NCI-H510A (cell line): ENCODE data around the gene SLC1A7.

Experiments
- DNase-seq: peaks from one replicate; lab custom pipeline; 2025; lab: John Stamatoyannopoulos, UW

The SLC1A7 gene

GRCh38 chr1:53116307-53116810 lies 26.1 kb downstream of the SLC1A7 start:
- no peak for DNase-seq

DNA sequence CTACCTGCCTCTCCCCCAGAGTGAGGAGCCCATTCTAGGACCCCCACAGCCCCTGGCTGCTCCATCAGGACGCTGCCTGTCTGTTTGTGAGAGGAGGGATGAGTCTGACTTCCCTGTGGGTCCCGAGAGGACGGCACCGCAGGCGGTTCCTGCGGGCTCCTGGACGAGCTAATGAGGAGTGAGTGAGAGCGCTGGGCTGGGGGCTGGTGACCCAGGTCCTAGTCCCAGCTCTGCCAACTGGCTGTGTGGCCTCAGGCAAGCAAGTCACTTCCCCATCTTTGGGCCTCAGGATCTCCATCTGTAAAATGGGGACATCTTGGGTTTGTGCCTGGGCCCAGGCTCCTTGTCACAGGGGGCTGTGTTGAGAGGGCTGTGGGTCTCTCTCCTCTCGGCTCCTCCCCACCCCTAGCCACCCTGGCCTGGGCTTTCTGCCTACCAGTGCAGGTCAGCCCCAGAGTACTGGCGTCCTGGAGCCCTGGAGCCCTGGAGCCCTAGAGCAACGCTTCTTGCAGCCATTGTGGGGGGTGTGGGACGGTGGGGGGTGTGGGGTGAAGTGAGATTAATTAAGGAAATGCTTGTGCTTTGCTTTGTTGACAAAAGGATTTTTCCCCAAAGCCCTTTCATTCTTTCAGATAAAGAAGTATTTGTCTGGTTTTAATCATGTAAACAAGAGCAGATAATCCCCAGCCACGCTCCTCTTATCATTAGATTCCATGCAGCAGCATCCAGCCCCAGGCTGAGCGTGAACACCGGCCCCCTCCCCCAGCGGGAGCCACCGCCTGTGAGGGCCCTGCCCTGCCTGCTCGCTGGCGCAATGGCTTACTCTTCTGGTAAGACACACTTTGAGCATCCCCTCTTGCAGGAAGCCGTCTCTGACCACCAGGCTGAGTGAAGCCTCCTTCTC lies 26.8 kb downstream of the SLC1A7 start:
- no peak for DNase-seq

DNA sequence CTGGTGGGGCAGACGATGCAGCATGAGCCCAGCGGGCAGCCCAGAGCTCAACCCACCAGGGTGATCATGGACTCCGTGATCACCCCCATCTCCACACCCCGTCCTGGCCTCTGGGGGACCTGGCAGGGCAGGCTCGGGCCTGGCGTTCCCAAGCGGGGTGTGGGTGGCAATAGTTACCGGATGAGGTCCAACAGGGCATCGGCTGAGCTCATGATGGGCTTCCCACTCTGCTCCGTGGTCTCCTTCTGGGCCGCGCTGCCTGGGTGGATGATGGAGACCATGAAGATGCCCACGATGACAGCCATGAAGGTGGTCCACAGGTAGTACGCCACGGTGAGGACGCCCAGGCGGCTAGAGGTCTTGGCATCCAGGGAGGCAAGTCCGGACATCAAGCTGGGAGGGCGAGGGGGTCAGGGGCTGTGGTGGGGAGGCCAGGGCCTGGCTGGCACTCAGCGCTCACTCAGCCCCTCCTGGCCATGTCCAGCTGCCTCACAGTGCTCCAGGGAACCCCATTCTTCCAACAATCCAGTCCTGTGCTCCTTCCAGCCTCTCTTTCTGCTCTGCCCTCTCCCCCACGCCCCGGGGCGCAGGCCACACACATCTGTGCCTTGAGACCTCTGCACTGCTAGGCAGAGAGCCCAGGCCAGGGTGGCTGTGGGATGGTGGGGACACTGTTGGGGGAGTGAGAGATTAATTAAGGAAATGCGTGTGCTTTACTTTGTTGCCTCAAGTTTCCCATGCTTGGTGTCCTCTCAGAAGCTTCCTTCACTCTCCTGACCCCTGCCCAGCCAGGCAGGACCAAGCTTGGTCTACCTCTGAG lies 27.6 kb downstream of the SLC1A7 start:
- no peak for DNase-seq

DNA sequence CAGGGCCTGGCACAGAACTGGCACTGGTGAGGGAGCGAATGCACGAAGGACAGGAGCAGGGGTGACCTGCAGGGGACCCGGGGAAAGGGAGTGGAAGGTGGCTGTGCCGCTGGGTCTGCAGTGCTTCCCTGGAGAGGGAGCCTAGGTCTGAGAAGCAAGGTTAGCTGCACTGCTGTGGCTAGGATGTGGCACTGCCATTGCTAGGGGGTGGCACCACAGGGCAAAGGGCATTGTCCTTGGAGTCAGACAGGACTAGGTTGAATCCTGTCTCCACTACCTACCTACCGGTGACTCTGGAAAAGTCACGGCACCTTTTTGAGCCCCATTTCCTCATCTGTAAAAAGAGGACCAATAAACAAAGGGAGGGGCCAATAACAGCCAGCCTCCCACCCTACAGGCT lies 28.3 kb downstream of the SLC1A7 start:
- no peak for DNase-seq

DNA sequence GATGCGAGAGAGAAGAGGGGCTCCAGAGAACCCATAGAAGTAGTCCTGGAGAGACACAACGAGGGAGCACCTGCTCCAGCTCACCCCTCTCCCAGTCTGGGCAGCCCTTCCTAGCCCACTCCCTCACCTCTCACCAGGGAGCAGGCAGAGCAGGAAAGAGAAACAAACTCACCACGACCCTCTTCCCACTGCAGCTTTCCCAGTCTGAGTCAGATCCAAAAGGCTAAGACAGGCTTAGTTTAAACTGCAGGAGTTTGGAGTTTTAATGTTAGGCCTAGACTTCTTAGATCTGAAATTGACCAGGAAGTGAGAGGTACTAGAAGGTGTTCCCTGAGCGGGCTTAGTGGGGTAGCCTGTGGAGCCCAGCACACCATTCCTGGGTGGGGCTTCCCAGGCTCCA lies 29.6 kb downstream of the SLC1A7 start:
- no peak for DNase-seq

GRCh38 chr1:53112271-53112774 lies 30.1 kb downstream of the SLC1A7 start:
- no peak for DNase-seq

DNA sequence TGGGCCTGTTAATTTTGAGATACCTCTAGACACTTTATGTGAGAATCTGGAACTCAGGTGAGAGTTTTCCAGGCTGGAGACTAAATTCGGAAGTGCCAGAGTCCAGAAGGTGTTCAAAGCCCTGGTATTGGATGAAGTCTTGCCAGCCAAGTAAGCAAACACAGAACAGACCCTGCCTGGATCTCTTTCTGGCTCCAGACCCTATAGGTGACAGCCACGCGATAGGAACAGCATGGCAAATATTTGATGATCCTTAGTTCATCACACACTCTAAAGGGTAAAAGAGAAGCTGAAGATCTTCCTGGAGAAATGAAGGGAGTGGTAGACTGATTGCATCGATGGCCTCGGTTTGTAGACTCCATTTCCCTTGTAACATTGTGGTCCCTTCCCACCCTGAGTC lies 30.7 kb downstream of the SLC1A7 start:
- DNase-seq = no peak

- DNase-seq = no peak
Measured at GRCh38 chr1:53111073-53111556, 31.3 kb downstream of the SLC1A7 start.

DNA sequence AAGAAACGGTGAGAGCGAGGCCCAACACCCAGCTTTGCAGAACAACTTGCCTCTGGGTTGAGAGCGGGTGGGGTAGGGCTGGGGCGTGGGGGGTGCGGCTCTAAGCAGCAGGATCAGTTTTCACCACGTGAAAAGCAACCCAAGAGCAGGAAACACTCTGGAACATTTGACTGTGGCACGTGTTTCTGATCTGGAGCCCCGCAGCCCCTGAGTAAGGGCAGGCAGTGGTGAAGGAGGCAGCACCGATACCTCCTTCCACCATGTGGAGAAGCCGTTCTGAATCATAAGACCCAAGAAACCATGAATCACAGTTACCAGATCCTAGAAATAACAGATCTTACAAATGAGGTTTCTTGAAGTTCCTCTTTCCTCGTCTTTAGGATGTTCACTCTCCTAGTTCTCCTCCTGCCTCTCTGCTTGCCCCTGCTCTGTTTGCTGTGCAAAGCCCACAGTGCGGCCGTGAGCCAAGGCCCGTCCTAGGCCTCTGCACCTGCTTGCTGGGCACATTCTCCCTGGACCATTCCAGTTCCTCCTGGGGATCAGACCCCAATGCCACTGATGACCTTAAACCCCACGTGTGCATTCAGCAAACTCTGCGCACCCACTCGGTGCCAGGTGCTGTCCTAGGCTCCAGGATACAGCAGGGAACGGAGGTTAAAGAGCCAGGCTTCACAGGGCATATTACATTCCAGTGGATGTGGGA lies 31.9 kb downstream of the SLC1A7 start:
- DNase-seq = no peak

DNA sequence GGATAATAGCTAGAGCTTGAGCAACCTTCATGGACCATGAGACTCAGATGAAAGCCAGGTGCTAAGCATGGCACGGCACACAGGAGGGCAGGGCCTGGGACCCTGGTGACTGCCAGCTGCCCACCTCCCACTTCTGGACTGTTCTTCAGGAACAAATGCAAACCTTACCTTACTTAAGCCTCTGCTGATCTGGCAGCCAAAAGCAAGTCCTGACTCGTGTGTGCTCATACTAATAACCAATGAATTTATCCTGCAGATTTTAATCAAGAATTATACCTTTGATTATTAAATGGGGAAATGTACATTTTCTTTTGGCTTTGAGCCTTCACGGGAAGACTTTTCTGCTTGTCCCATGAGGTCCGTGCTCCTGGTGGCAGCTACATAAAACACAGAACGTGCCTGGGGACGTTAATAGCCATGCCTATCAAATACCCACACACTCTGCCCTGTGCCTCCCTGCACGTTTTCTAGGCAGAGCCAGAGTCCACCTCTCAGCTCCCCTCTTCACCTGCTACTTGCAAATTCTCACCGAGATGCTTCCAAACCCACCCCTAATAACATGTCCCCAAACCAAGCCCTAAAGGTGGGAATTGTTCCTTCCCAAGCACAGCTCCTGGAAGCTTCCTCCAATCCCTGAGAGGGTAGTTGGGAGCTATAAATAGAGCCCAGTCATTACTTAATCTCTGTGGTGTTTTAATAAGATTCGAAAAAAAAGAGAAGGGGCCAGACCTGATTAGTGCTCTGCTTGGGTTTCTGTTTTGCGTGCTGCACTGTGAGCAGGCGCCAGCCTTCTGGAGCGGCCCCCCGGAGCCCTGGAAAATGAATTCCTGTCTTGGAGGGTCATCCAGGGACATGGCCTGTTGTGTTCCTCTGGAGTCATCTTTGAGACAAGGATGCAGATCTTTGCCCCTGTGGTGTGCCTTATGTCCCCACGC lies 33.5 kb downstream of the SLC1A7 start:
- DNase-seq = no peak

- no peak for DNase-seq
Measured at GRCh38 chr1:53107570-53108322, 34.7 kb downstream of the SLC1A7 start.

DNA sequence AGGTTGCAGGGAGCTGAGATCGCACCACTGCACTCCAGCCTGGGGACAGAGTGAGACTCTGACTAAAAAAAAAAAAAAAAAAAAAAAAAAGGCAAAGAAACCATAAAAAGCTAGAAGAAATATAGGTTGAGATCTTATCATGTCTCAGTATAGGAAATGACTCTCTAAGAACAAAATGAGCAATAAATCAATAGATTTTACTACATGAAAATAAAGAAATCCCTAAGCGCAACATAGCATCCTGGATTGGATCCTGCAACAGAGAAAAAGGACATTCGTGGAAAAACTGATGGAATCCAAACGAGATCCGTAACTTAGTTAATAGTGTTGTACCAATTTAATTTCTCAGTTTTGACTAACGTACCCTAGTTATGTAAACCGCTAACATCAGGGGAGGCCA lies 35.3 kb downstream of the SLC1A7 start:
- DNase-seq = no peak

GRCh38 chr1:53104289-53104913 lies 38.0 kb downstream of the SLC1A7 start:
- DNase-seq = no peak

- no peak for DNase-seq
Measured at GRCh38 chr1:53094533-53094919, 47.9 kb downstream of the SLC1A7 start.

DNA sequence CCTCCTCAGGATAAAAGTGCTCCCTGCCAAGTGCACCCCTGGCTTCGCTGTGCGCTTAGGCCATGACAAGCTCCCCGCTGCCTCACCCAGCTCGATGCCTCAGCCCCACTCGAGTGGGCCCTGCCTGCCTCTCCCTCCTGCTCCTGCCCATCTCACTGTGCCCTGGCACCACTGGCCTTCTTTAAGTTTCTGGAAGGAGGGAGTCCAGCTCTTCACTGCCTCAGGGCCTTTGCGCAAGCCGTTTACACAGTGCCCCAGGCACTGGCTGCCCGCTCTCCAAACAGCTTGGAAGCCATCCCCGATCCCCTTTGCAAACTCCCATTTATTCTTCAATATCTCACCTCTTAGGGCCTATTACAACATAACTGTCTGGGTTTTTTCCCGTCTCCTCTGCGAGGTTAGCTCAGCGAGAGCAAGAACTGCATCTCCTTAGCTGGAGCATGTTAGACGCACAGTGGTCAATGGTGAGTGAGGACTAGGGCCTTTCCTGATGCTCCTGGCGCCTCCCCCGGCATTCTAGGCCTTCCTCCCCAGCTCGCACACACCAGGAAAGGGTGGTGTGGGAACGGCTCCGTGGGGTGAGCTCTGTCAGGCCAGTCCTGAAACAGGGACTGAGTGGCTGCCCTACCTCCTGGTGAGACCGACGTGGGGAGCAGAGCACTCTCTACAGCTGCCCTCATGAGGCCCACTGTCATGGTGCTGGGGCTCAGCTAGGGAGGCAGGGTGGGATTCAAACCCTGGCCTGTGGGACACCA lies 48.5 kb downstream of the SLC1A7 start:
- DNase-seq = no peak

- no peak for DNase-seq
Measured at GRCh38 chr1:53093451-53093754, 49.0 kb downstream of the SLC1A7 start.

DNA sequence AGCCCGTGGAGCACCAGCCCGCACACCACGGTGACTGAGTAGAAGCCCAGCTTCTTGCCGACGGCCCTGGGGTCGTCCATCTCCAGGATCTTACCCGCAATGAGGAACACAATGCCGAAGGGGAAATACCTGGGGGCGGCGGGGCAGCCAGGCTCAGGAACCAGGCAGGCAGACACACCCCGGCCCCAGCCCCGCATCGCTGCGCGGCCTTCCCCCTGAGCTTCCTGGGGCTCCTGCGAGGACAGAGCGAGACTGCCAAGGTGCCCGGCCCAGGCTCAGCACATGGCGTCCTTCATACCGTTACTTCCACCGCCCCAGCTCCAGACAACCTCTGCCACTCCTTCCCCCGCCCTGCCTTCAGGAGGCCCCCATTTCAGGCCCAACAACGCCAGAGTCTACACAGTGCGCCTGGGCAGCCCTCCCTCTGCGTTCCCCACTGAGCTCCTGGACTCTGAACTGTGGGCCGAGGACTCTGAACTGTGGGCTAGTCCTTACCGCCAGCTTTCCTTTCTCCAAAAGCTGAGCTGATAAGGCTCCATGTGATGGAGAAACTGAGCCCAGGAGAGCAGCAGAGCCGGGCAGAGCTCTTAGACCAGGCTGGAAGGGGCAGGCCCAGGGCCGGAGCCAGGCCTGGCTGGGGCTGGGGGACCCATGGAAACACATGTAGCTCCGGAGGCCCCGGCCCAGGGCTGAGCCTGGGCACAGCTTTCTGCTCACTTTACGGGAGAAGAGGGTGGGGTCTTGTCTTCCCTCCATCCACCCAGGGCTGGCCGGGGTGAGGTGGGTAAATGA lies 49.6 kb downstream of the SLC1A7 start:
- no peak for DNase-seq
